ENCODE data around the gene SSR4. TPM values are rescaled to one million over a fixed set of nuclear protein-coding genes. Genes with fewer than 3 reads are reported as not detected.

The SSR4 gene
- total and polyA plus RNA-seq, 2 of the 8 experiments (the other 6 are each of a cell fraction or from before 2014, with no cell fraction given) = 168 to 642 TPM

GRCh38 chrX:153802513-153803045, 8.1 kb downstream of the SSR4 start (continued):
- no peak for TF ChIP-seq CHD7 (IDR thresholded peaks at IDR 0.05; ENCODE audit: insufficient replicate concordance, low read length)

Measured in H1 (cell line).